Smooth muscle cell (in vitro differentiated cells): ENCODE measurements around the gene ACKR3. TPM values are rescaled to one million over a fixed set of nuclear protein-coding genes. Genes with fewer than 3 reads are reported as not detected.

Experiments used
- DNase-seq: peaks from one replicate; lab custom pipeline; 2025; ENCODE audit not compliant: unreplicated experiment; lab: John Stamatoyannopoulos, UW
- H2AFZ ChIP-seq: fragments of 200-600 bp; sonication (generic); 2 replicates; pipeline ENCODE4 v1.6.0; 2016; ENCODE audit warnings: antibody characterized with exemption, low read depth, mild to moderate bottlenecking
- H3F3A ChIP-seq: fragments of 200-600 bp; sonication (generic); 2 replicates; pipeline ENCODE4 v1.6.0; 2017; ENCODE audit warnings: antibody characterized with exemption, low read depth
- H3K27ac ChIP-seq: fragments of 200-600 bp; sonication (generic); 2 replicates; pipeline ENCODE4 v1.5.1; 2016; ENCODE audit warnings: low read depth, mild to moderate bottlenecking
- H3K27me3 ChIP-seq: fragments of 200-600 bp; sonication (generic); 2 replicates; pipeline ENCODE4 v1.6.1; 2016; ENCODE audit warnings: low read depth, mild to moderate bottlenecking
- H3K36me3 ChIP-seq: fragments of 200-600 bp; sonication (generic); 2 replicates; pipeline ENCODE4 v1.5.1; 2016; ENCODE audit warnings: low read depth
- H3K4me1 ChIP-seq: fragments of 200-600 bp; sonication (generic); 2 replicates; pipeline ENCODE4 v1.5.1; 2016; ENCODE audit warnings: low read depth
- H3K4me2 ChIP-seq: fragments of 200-600 bp; sonication (generic); 2 replicates; pipeline ENCODE4 v1.6.0; 2016; ENCODE audit warnings: mild to moderate bottlenecking
- H3K4me3 ChIP-seq: fragments of 200-600 bp; sonication (generic); 2 replicates; pipeline ENCODE4 v1.5.1; 2016; ENCODE audit warnings: mild to moderate bottlenecking
- H3K79me2 ChIP-seq: fragments of 200-600 bp; sonication (generic); 2 replicates; pipeline ENCODE4 v1.6.0; 2016; ENCODE audit warnings: low read depth, mild to moderate bottlenecking
- H3K9ac ChIP-seq: fragments of 200-600 bp; sonication (generic); 2 replicates; pipeline ENCODE4 v1.6.0; 2016; ENCODE audit warnings: low read depth
- H3K9me3 ChIP-seq: fragments of 200-600 bp; sonication (generic); replicated peaks from 2 replicates; pipeline ENCODE4 v1.5.1; 2016; ENCODE audit warnings: low read depth
- H4K20me1 ChIP-seq: fragments of 200-600 bp; sonication (generic); 2 replicates; pipeline ENCODE4 v1.6.0; 2016; ENCODE audit warnings: low read depth
- WGBS: methylation state at CpG from one replicate; pipeline ENCODE4 v1.1.7; 2016; ENCODE audit warnings: low lambda C conversion rate; 5-methylcytosine and 5-hydroxymethylcytosine counted together
- polyA plus RNA-seq: library from polyadenylated mRNA; unstranded; fragments of >200 nt; fragmentation: Nextera tagmentation; extraction: Ambion mirVana; gene quantifications from 2 replicates; pipeline ENCODE4 v1.2.1, GENCODE V29; 2016
- total RNA-seq: library from RNA; depleted of rRNA; stranded (reverse); fragments of >200 nt; gene quantifications from 2 replicates; pipeline ENCODE4 v1.2.3, GENCODE V29; 2014
- TF ChIP-seq, protein P1 (sequence below): fragments of 200-600 bp; sonication (generic); IDR thresholded peaks from 2 replicates; pipeline ENCODE4 v1.5.1; 2017; ENCODE audit warnings: borderline replicate concordance, mild to moderate bottlenecking, antibody characterized with exemption; ENCODE audit not compliant: insufficient read depth, poor library complexity, severe bottlenecking

Gene ACKR3
- total and polyA plus RNA-seq, 2 experiments from 2014 or later: 44.6 to 72.5 TPM

GRCh38 chr2:236558993-236559978, 10.3 kb upstream of the ACKR3 start:
- WGBS: 89% methylated on average over 6 of the region's 6 CpGs
- Histone ChIP-seq H3K36me3 (no peaks in the 10 kb centered on the region), H3K4me2 (no peak overlapping the region), H3K4me1 (no peaks in the 10 kb centered on the region), H3K9ac (no peak overlapping the region), H3F3A (no peaks in the 10 kb centered on the region), H3K27ac (no peak overlapping the region), H3K79me2 (no peaks in the 10 kb centered on the region), H2AFZ (no peak overlapping the region), H4K20me1 (no peaks in the 10 kb centered on the region), H3K27me3 (no peaks in the 10 kb centered on the region), H3K9me3 (no peaks in the 10 kb centered on the region), H3K4me3 (no peak overlapping the region)
- DNase-seq: no peak
- TF ChIP-seq, protein P1, sequence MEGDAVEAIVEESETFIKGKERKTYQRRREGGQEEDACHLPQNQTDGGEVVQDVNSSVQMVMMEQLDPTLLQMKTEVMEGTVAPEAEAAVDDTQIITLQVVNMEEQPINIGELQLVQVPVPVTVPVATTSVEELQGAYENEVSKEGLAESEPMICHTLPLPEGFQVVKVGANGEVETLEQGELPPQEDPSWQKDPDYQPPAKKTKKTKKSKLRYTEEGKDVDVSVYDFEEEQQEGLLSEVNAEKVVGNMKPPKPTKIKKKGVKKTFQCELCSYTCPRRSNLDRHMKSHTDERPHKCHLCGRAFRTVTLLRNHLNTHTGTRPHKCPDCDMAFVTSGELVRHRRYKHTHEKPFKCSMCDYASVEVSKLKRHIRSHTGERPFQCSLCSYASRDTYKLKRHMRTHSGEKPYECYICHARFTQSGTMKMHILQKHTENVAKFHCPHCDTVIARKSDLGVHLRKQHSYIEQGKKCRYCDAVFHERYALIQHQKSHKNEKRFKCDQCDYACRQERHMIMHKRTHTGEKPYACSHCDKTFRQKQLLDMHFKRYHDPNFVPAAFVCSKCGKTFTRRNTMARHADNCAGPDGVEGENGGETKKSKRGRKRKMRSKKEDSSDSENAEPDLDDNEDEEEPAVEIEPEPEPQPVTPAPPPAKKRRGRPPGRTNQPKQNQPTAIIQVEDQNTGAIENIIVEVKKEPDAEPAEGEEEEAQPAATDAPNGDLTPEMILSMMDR: no peak

DNA sequence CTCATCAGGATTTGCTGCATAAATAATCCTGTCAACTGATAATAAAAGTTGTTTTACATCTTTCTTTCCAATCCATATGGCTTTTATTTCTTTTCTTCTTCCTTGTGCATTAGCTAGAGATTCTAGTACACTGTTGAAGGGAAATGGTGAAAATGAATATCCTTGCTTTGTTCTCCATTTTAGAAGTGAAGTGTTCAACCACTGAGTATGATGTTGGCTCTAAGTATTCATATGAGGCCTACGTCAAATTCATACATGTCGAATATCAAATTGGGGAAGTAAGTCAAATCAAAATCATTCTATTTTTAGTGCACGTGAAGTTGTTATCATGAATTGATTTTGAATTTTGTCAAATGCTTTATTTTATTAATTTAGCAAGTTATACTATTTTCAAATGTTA, 7.8 kb upstream of the ACKR3 start:
- H4K20me1 ChIP-seq: no peaks in the 10 kb centered on the region

GRCh38 chr2:236562434-236562833, 7.2 kb upstream of the ACKR3 start:
- TF ChIP-seq, protein P1: peak; percentile 55
- no peaks in the 10 kb centered on the region for H3K36me3 ChIP-seq
- H3K4me3 ChIP-seq: no peak overlapping the region
- no peak overlapping the region for H3K27ac ChIP-seq
- no peaks in the 10 kb centered on the region for H3F3A ChIP-seq
- no peaks in the 10 kb centered on the region for H3K79me2 ChIP-seq
- H2AFZ ChIP-seq: no peak overlapping the region
- WGBS: 84% methylated on average over 5 of the region's 5 CpGs
- H4K20me1 ChIP-seq: no peaks in the 10 kb centered on the region
- no peak for DNase-seq
- H3K4me2 ChIP-seq: no peak overlapping the region
- H3K9ac ChIP-seq: no peak overlapping the region
- no peaks in the 10 kb centered on the region for H3K9me3 ChIP-seq
- H3K4me1 ChIP-seq: no peaks in the 10 kb centered on the region
- no peaks in the 10 kb centered on the region for H3K27me3 ChIP-seq

More for the DNA sequence above, 7.8 kb upstream of the ACKR3 start:
- no peaks in the 10 kb centered on the region for H3K79me2 ChIP-seq
- 97% methylated on average over 3 of the region's 3 CpGs for WGBS
- no peaks in the 10 kb centered on the region for H3K36me3 ChIP-seq
- H3K4me2 ChIP-seq: no peak overlapping the region
- H3K4me3 ChIP-seq: no peak overlapping the region
- no peaks in the 10 kb centered on the region for H3F3A ChIP-seq
- H3K4me1 ChIP-seq: no peaks in the 10 kb centered on the region
- TF ChIP-seq, protein P1: no peak
- H3K27ac ChIP-seq: no peak overlapping the region
- no peak overlapping the region for H3K9ac ChIP-seq
- H2AFZ ChIP-seq: no peak overlapping the region
- H3K9me3 ChIP-seq: no peaks in the 10 kb centered on the region
- no peak for DNase-seq
- H3K27me3 ChIP-seq: no peaks in the 10 kb centered on the region
